NCI-H2196 treated with DMSO at 0.1 percent for 48 hours (cell line): ENCODE data around the gene ACSF2.
A peak's percentile ranks its signal among the peaks of the same experiment; 100 is the strongest.

Source experiments
- DNase-seq: peaks from one replicate; lab custom pipeline; 2025; ENCODE audit not compliant: unreplicated experiment; lab: John Stamatoyannopoulos, UW

ACSF2 gene

GRCh38 chr17:50437409-50437808, 11.4 kb downstream of the ACSF2 start:
- DNase-seq = no peak

GRCh38 chr17:50439008-50439407, 13.0 kb downstream of the ACSF2 start:
- no peak for DNase-seq

GRCh38 chr17:50440172-50440837, 14.3 kb downstream of the ACSF2 start:
- peak; percentile 80 for DNase-seq

- no peak for DNase-seq
Observed at GRCh38 chr17:50440838-50441829, 15.1 kb downstream of the ACSF2 start.

GRCh38 chr17:50443505-50443974, 17.5 kb downstream of the ACSF2 start:
- DNase-seq = no peak

GRCh38 chr17:50444841-50445715, 19.1 kb downstream of the ACSF2 start:
- no peak for DNase-seq

GRCh38 chr17:50445730-50446325, 19.8 kb downstream of the ACSF2 start:
- DNase-seq = no peak

- no peak for DNase-seq
Observed at GRCh38 chr17:50447870-50448595, 22.0 kb downstream of the ACSF2 start.

- no peak for DNase-seq
Observed at GRCh38 chr17:50448643-50449042, 22.6 kb downstream of the ACSF2 start.

GRCh38 chr17:50451943-50452629, 26.1 kb downstream of the ACSF2 start:
- DNase-seq = no peak

GRCh38 chr17:50452630-50453300, 26.7 kb downstream of the ACSF2 start:
- no peak for DNase-seq

- no peak for DNase-seq
Observed at GRCh38 chr17:50453901-50454300, 27.9 kb downstream of the ACSF2 start.

GRCh38 chr17:50457621-50458020, 31.6 kb downstream of the ACSF2 start:
- no peak for DNase-seq

GRCh38 chr17:50458270-50458669, 32.3 kb downstream of the ACSF2 start:
- no peak for DNase-seq

GRCh38 chr17:50458701-50459676, 33.0 kb downstream of the ACSF2 start:
- DNase-seq = peak; percentile 38

- DNase-seq = no peak
Observed at GRCh38 chr17:50459756-50460155, 33.7 kb downstream of the ACSF2 start.

GRCh38 chr17:50460831-50461526, 35.0 kb downstream of the ACSF2 start:
- DNase-seq = no peak
